H4 (cell line): ENCODE data around the gene PINK1. TPM values are rescaled to one million over a fixed set of nuclear protein-coding genes. Genes with fewer than 3 reads are reported as not detected.
"Not testable (repeated sequence)": the region's sequence is repeated elsewhere in the genome, so short reads cannot be mapped to it uniquely, and the experiment has no call there.

Experiments
- DNase-seq: peaks from one replicate; pipeline ENCODE4 v3.0.0-alpha.2; 2015; ENCODE audit warnings: low spot score
- total RNA-seq: library from RNA; depleted of rRNA; stranded (reverse); fragments of >200 nt; shearing (Covaris generic); gene quantifications from 2 replicates; pipeline ENCODE4 v1.2.3, GENCODE V29; 2014

The PINK1 gene
- total RNA-seq, 1 experiment from 2014 or later, result 29.6 TPM

- no peak for DNase-seq
These were observed 11.2 kb downstream of the PINK1 start for GRCh38 chr1:20644416-20644815.

- no peak for DNase-seq
These were observed 12.2 kb downstream of the PINK1 start for GRCh38 chr1:20645414-20645813.

GRCh38 chr1:20648438-20648837, 15.2 kb downstream of the PINK1 start:
- no peak for DNase-seq

- DNase-seq, result no peak
These were observed 15.7 kb downstream of the PINK1 start for GRCh38 chr1:20648946-20649345.

GRCh38 chr1:20652300-20652699, 19.0 kb downstream of the PINK1 start:
- no peak for DNase-seq

- DNase-seq, result no peak
These were observed 20.9 kb downstream of the PINK1 start for GRCh38 chr1:20654104-20654690.

- DNase-seq, result no peak
These were observed 23.8 kb downstream of the PINK1 start for GRCh38 chr1:20657024-20657423.

GRCh38 chr1:20658166-20658915, 25.1 kb downstream of the PINK1 start:
- DNase-seq, result no peak

GRCh38 chr1:20660363-20660762, 27.1 kb downstream of the PINK1 start:
- no peak for DNase-seq

- DNase-seq, result no peak
These were observed 27.6 kb downstream of the PINK1 start for GRCh38 chr1:20660847-20661206.

GRCh38 chr1:20661207-20662109, 28.2 kb downstream of the PINK1 start, which contains the start of gene DDOST:
TSS of gene DDOST (minus strand) at chr1:20661369. CDS start at chr1:20661350, 19 bp downstream.
- peak; percentile 96 for DNase-seq

GRCh38 chr1:20662110-20662475, 28.8 kb downstream of the PINK1 start:
- DNase-seq, result no peak

- DNase-seq, result no peak
These were observed 30.1 kb downstream of the PINK1 start for GRCh38 chr1:20663365-20663764.

GRCh38 chr1:20663969-20664715, 30.9 kb downstream of the PINK1 start:
- DNase-seq, result no peak

- DNase-seq, result no peak
These were observed 32.5 kb downstream of the PINK1 start for GRCh38 chr1:20665726-20666125.

- no peak for DNase-seq
These were observed 32.9 kb downstream of the PINK1 start for GRCh38 chr1:20666146-20666545.

GRCh38 chr1:20666804-20667203, 33.5 kb downstream of the PINK1 start:
- peak; percentile 36 for DNase-seq

GRCh38 chr1:20668581-20668980, 35.3 kb downstream of the PINK1 start:
- DNase-seq, result no peak

GRCh38 chr1:20670936-20671335, 37.7 kb downstream of the PINK1 start:
- DNase-seq, result no peak

- DNase-seq, result no peak
These were observed 39.0 kb downstream of the PINK1 start for GRCh38 chr1:20672265-20672632.

GRCh38 chr1:20673626-20674025, 40.4 kb downstream of the PINK1 start:
- DNase-seq, result not testable (repeated sequence)

GRCh38 chr1:20678599-20678998, 45.3 kb downstream of the PINK1 start:
- DNase-seq, result no peak
